Common myeloid progenitor, CD34-positive (primary cell): ENCODE results near the gene MEGF10.
"Not testable (repeated sequence)": the region's sequence is repeated elsewhere in the genome, so short reads cannot be mapped to it uniquely, and the experiment has no call there.

Experiments used
- CTCF ChIA-PET: fragments of 350-600 bp; sonication (Branson Sonifier 250); formaldehyde crosslinking; loops from one replicate; lab custom pipeline; 2021; ENCODE audit warnings: antibody characterized with exemption; lab: Charles Lee
- POLR2A ChIA-PET: fragments of 350-600 bp; sonication (Branson Sonifier 250); formaldehyde crosslinking; loops from one replicate; lab custom pipeline; 2021; ENCODE audit warnings: antibody characterized with exemption; lab: Charles Lee
- DNase-seq, 3 donors: peaks; one replicate each; pipeline versions ENCODE4 v3.0.0 to v3.0.0-alpha.2; 2013
- H3K27ac ChIP-seq, 2 experiments: 1 replicate in 1 of 2; 2 replicates in 1 of 2; pipeline ENCODE4 v1.7.0; 2013; ENCODE audit warnings: inconsistent platforms in 2 of 2, low read length in 2 of 2, mild to moderate bottlenecking in 2 of 2, low read depth in 1 of 2, moderate library complexity in 1 of 2; ENCODE audit not compliant: severe bottlenecking in 2 of 2, insufficient read depth in 1 of 2, poor library complexity in 1 of 2
- H3K27me3 ChIP-seq, 5 experiments: replicated peaks in 2 of 5; 1 replicate in 3 of 5; 2 replicates in 2 of 5; pipeline versions ENCODE4 v1.6.1 to v1.7.0; 2013; ENCODE audit warnings: low read length in 4 of 5, mild to moderate bottlenecking in 2 of 5, moderate library complexity in 2 of 5, inconsistent platforms in 1 of 5; ENCODE audit not compliant: insufficient read depth in 5 of 5, control insufficient read depth in 4 of 5
- H3K36me3 ChIP-seq, 4 experiments: 1 replicate in 2 of 4; 2 replicates in 2 of 4; pipeline versions ENCODE4 v1.6.1 to v1.7.0; 2013; ENCODE audit warnings: low read length in 3 of 4, control low read depth in 1 of 4, mild to moderate bottlenecking in 1 of 4; ENCODE audit not compliant: control insufficient read depth in 4 of 4, insufficient read depth in 4 of 4
- H3K4me1 ChIP-seq, 4 experiments: 1 replicate in 3 of 4; 2 replicates in 1 of 4; pipeline versions ENCODE4 v1.6.1 to v1.7.1; 2013; ENCODE audit warnings: low read length in 3 of 4, mild to moderate bottlenecking in 3 of 4, control low read depth in 1 of 4, inconsistent platforms in 1 of 4, moderate library complexity in 1 of 4; ENCODE audit not compliant: control insufficient read depth in 4 of 4, insufficient read depth in 4 of 4; ENCODE audit errors: control extremely low read depth in 1 of 4
- H3K4me3 ChIP-seq, 7 experiments: 1 replicate in 4 of 7; 2 replicates in 3 of 7; pipeline versions ENCODE4 v1.5.1 to v1.7.0; 2013; ENCODE audit warnings: mild to moderate bottlenecking in 7 of 7, low read length in 6 of 7, moderate library complexity in 6 of 7, inconsistent platforms in 2 of 7, low read depth in 2 of 7, control low read depth in 1 of 7; ENCODE audit not compliant: insufficient read depth in 4 of 7, control insufficient read depth in 1 of 7; ENCODE audit errors: extremely low read depth in 1 of 7
- H3K9me3 ChIP-seq, 5 experiments: 1 replicate in 4 of 5; 2 replicates in 1 of 5; pipeline versions ENCODE4 v1.6.1 to v1.7.1; 2013; ENCODE audit warnings: low read length in 4 of 5, mild to moderate bottlenecking in 2 of 5, inconsistent platforms in 1 of 5, low read depth in 1 of 5, moderate library complexity in 1 of 5; ENCODE audit not compliant: control insufficient read depth in 4 of 5, insufficient read depth in 2 of 5; ENCODE audit errors: control extremely low read depth in 1 of 5
- WGBS: methylation state at CpG from one replicate; pipeline ENCODE4 v1.1.5; 2013; ENCODE audit not compliant: insufficient coverage; 5-methylcytosine and 5-hydroxymethylcytosine counted together

Gene MEGF10

DNA sequence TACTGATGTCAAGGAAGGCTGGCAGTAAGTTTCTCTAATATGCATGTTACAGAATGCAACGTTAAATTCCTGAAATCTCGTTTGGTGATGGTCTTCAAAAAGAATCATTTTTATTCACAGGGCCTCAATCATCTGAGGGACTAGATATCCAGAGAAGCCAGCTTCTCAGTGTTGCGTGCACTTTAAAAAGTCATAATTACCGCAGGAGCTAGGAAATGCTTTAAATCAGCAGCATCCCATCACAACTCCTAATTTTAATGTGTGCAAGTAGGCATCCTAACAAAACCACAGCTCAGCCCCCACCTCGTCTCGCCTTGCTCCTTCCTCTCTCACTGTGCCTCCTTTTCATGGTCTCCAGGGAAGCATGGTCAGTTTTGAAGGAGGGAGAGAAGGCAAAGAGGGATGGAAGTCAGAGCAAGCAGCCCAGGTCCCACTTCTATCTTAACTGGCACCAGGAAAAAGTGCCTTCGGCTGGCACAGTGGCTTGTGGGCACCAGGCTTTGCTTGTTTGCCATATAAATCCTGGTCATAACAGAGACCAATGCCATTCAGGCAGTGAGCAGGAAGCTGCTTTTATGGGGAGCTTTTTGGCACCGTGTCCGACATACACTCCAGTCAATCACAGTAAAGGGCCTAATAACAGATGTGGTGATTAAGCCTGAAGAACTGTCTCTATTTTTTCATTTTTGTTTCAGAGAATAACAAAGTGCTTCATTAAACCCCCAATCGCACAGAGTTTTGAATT, 21.4 kb downstream of the MEGF10 start:
- H3K27ac ChIP-seq: no peak overlapping the region

DNA sequence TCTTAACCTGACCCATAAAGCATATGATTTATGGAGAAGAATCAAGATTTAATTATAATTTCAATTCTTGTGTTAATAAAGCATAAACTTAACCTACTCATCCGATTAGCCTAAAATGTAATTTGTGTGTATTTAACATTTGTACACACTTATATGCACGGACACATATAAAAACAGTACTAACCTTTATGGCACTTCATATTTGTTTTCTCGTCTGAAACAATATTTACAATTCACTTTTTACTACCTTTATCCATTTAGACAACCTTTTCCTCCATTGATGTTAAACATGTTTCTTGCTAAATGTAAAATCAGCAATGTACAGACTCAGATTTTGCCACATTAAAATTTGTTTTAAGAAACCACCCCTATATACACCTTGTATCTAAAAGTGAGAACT, 22.8 kb downstream of the MEGF10 start:
- ChIA-PET POLR2A (no interaction called here), CTCF (interaction anchor here (0.8 to 2.9 kb wide), 6 partner anchors 12 to 129 kb away, joined by 3 to 14 read pairs (median 4); no protein-coding TSS in a partner anchor)
- H3K4me3 ChIP-seq: no peak overlapping the region
- H3K9me3 ChIP-seq: no peaks in the 10 kb centered on the region
- H3K36me3 ChIP-seq: no peaks in the 10 kb centered on the region
- no peak for DNase-seq
- peaks cover 0 to 1% (median 0%) of the 10 kb centered on the region in 5 experiments for H3K27me3 ChIP-seq
- H3K4me1 ChIP-seq: no peaks in the 10 kb centered on the region
- 83% methylated on average over 1 of the region's 3 CpGs for WGBS
- H3K27ac ChIP-seq: no peak overlapping the region

More for the DNA sequence above, 21.4 kb downstream of the MEGF10 start:
- 84% methylated on average over 8 of the region's 10 CpGs for WGBS
- CTCF ChIA-PET: interaction anchor here (0.8 to 1.3 kb wide), 2 partner anchors 17 to 129 kb away, joined by 3 to 5 read pairs; no protein-coding TSS in a partner anchor
- POLR2A ChIA-PET: no interaction called here
- DNase-seq: no peak
- no peak overlapping the region for H3K4me3 ChIP-seq
- H3K27me3 ChIP-seq: no peaks in the 10 kb centered on the region
- no peaks in the 10 kb centered on the region for H3K36me3 ChIP-seq
- H3K9me3 ChIP-seq: no peaks in the 10 kb centered on the region
- no peaks in the 10 kb centered on the region for H3K4me1 ChIP-seq

DNA sequence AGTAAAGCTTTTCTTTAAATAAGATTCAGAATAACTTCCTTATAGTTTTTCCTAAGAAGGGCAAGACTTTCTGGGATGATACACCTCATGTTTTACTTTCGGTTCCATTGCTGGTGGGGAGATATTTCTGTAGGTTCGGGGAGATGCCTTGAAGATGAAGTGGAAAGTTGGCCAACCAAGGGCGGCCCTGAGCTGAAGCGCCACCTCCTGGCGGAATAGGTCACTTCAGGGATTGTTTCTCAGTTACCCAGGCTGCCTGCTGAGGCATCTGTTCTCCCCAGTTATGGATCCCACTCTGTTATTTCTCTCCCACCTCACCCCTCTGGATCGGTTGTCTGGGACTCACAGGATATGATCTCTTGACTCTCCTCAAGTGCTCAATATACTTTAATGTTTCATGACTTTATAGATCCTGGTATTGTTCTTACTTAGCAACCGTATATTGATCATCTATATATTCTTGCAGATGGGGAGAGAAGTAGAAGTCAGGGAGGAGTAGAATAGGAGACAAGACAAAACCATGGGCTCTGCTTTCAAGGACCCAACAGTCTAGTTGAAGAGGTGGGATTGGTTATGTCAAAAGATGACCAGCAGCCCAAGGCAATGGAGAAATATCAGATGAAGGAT, 23.4 kb downstream of the MEGF10 start:
- ChIA-PET CTCF (interaction anchor here (0.8 to 2.9 kb wide), 6 partner anchors 12 to 129 kb away, joined by 3 to 14 read pairs (median 4); no protein-coding TSS in a partner anchor), POLR2A (no interaction called here)

DNA sequence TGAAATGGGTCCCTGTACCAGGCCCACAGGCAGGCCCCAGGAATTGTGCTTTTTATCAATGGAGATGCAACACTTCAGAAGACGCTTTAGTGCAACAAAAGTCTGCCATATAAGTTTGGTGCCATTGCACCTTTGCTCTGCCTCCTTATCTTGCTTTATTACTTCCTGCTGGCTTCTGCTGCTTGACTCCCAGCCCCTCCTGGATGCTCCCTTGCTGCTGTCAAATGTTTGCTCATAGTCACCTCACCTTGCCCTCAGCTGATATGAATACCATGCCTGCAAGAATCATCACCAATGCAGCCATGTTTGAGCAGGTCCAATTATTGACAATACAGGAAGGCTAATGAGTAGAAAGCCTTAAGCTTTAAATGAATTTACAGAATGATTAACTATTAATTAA, 25.4 kb downstream of the MEGF10 start:
- 100% methylated on average over 1 of the region's 1 CpG for WGBS
- CTCF ChIA-PET: interaction anchor here (1.1 to 1.7 kb wide), 5 partner anchors 9 to 28 kb away, joined by 3 to 4 read pairs (median 4); no protein-coding TSS in a partner anchor

More for the DNA sequence above, 23.4 kb downstream of the MEGF10 start:
- Histone ChIP-seq H3K27ac (no peak overlapping the region), H3K27me3 (peaks cover 0 to 1% (median 0%) of the 10 kb centered on the region in 5 experiments), H3K4me1 (no peaks in the 10 kb centered on the region), H3K9me3 (no peaks in the 10 kb centered on the region), H3K36me3 (no peaks in the 10 kb centered on the region), H3K4me3 (no peak overlapping the region)
- WGBS: 50% methylated on average over 6 of the region's 7 CpGs
- peak; percentile 43 to 71 (median 59) for DNase-seq

DNA sequence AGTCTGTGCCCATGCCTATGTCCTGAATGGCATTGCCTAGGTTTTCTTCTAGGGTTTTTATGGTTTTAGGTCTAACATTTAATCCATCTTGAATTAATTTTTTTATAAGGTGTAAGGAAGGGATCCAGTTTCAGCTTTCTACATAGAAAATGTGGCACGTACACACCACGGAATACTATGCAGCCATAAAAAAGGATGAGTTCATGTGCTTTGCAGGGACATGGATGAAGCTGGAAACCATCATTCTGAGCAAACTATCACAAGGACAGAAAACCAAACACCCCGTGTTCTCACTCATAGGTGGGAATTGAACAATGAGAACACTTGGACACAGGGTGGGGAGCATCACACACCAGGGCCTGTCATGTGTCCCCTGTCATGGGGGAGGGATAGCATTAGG, 26.8 kb downstream of the MEGF10 start:
- H3K36me3 ChIP-seq, CTCF ChIA-PET, DNase-seq, H3K9me3 ChIP-seq, POLR2A ChIA-PET, H3K27ac ChIP-seq, H3K27me3 ChIP-seq, H3K4me3 ChIP-seq: not testable (repeated sequence)
- WGBS: no CpG with 5 or more reads among the region's 3 CpGs
- peaks cover 5 to 15% (median 10%) of the 10 kb centered on the region in 4 experiments for H3K4me1 ChIP-seq

More for the DNA sequence above, 25.4 kb downstream of the MEGF10 start:
- Histone ChIP-seq H3K36me3 (no peaks in the 10 kb centered on the region), H3K27me3 (peaks cover 0 to 1% (median 0%) of the 10 kb centered on the region in 5 experiments), H3K4me3 (no peak overlapping the region), H3K27ac (no peak overlapping the region), H3K4me1 (peaks cover 5 to 10% (median 8%) of the 10 kb centered on the region in 4 experiments), H3K9me3 (no peaks in the 10 kb centered on the region)
- no peak for DNase-seq
- POLR2A ChIA-PET: no interaction called here

DNA sequence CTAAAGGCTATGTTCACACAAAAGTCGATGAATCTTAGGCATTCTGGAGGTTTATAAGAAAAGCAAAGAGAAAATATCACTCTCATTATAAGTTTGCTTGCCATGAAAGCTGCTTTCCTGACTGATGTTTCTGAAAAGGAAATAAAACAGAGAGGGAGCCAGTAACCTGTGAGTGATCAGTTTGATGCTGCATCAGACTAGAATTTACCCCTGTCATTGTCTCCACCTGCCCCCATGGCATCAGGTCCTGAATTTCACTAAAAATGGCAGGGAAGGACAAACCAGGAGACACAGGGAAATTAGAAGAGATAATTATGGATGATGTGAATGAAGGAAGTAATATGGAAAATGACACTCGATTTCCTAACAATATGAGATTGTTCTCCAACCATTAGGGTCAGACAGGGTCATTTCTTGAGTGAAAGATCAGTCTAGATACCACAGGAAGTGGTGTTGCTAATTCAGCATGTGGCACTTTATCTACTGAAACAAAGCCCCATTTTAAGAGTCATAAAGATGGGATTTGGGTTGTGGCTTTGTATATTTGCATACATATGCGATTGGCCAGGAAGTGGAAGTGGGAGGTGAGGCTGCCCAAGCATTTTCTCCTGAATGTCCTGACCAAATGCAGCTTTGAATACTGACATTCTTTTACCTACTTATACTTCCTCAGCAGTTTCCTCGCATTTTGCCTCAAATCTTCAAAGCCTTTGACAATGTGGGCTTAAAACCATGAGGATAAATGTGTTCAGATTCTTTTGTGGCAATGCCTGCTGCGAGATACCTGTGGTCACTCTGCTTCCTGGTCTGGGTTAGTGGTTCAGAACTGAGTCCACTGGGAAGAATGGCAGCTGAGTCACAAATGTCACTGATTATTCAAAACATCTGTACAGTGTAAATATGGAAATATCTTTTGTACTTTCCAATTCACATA, 29.7 kb downstream of the MEGF10 start:
- no peaks in the 10 kb centered on the region for H3K36me3 ChIP-seq
- WGBS: 0% methylated on average over 1 of the region's 5 CpGs
- H3K27me3 ChIP-seq: peaks cover 0 to 1% (median 0%) of the 10 kb centered on the region in 5 experiments
- CTCF ChIA-PET: interaction anchor here (1.3 kb wide), 1 partner anchor 29 kb away, joined by 3 read pairs; no protein-coding TSS in a partner anchor
- H3K9me3 ChIP-seq: no peaks in the 10 kb centered on the region
- H3K4me1 ChIP-seq: peaks cover 5 to 15% (median 10%) of the 10 kb centered on the region in 4 experiments
- H3K4me3 ChIP-seq: peak overlapping the region in 1 of 7 experiments; percentile 20
- H3K27ac ChIP-seq: no peak overlapping the region
- DNase-seq: peak; percentile 45 to 74 (median 55)
- POLR2A ChIA-PET: no interaction called here
